Chondrocyte (in vitro differentiated cells): ENCODE measurements around the gene FOSB. TPM values are rescaled to one million over a fixed set of nuclear protein-coding genes. Genes with fewer than 3 reads are reported as not detected.

ENCODE experiments used
- DNase-seq: peaks from one replicate; pipeline ENCODE4 v3.0.0; 2021; ENCODE audit warnings: mixed read lengths, low spot score
- H3K27ac Mint-ChIP-seq: one replicate; pipeline ENCODE4 v1.8.0; 2021; ENCODE audit warnings: mild to moderate bottlenecking, moderate library complexity, mixed read lengths; ENCODE audit not compliant: unreplicated experiment
- H3K27me3 Mint-ChIP-seq: 2 replicates; pipeline ENCODE4 v1.8.0; 2021; ENCODE audit warnings: low read depth, mixed read lengths
- H3K36me3 Mint-ChIP-seq: 2 replicates; pipeline ENCODE4 v1.8.0; 2021; ENCODE audit warnings: low read depth, mixed read lengths
- H3K4me1 Mint-ChIP-seq: 2 replicates; pipeline ENCODE4 v1.8.0; 2021; ENCODE audit warnings: low read depth, mild to moderate bottlenecking, mixed read lengths
- H3K4me3 Mint-ChIP-seq: one replicate; pipeline ENCODE4 v1.8.0; 2021; ENCODE audit warnings: mild to moderate bottlenecking, moderate library complexity, mixed read lengths; ENCODE audit not compliant: unreplicated experiment
- H3K9me3 Mint-ChIP-seq: 2 replicates; pipeline ENCODE4 v1.8.0; 2021; ENCODE audit warnings: low read depth, mixed read lengths
- CTCF ChIP-seq: fragments of 200-600 bp; sonication (generic); IDR thresholded peaks from 2 replicates; pipeline ENCODE4 v1.5.0; 2021; ENCODE audit warnings: antibody characterized with exemption, mild to moderate bottlenecking, moderate library complexity
- total RNA-seq: library from RNA; stranded (reverse); gene quantifications from 3 replicates; pipeline ENCODE4 v1.2.1, GENCODE V29; 2021

FOSB gene
- total RNA-seq, 1 donor from 2014 or later: 43.8 TPM

DNA sequence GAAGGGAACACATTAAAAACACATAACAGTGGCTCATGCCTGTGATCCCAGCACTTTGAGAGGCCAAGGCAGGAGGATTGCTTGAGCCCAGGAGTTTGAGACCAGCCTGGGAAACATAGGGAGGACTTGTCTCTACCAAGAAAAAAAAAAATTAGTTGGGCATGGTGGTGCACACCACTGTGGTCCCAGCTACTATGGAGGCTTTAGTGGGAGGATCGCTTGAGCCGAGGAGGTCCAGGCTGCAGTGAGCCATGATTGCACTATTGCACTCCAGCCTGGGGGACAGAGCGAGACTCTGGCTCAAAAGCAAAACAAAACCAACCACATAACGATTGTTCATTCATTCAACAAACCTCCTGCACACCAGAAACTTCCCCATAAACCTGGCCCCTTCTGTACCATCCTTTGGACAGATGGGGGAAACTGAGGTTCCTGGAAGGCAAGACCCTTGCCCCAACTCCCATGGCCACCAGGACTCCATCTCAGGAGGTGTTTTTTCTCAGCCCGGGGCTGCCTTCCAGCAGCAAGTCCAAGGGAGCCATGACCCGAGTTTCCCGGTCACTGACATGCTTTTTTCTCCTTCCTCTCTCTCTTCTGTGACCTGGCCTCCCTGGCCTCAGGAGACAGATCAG, 4.3 kb downstream of the FOSB start:
- H3K27ac Mint-ChIP-seq: peak overlapping the region; percentile 32
- H3K4me1 Mint-ChIP-seq: peaks cover 29% of the 10 kb centered on the region
- H3K9me3 Mint-ChIP-seq: no peaks in the 10 kb centered on the region
- no peak for TF ChIP-seq CTCF
- no peaks in the 10 kb centered on the region for H3K27me3 Mint-ChIP-seq
- no peak for DNase-seq
- H3K4me3 Mint-ChIP-seq: no peak overlapping the region
- peaks cover 8% of the 10 kb centered on the region for H3K36me3 Mint-ChIP-seq

DNA sequence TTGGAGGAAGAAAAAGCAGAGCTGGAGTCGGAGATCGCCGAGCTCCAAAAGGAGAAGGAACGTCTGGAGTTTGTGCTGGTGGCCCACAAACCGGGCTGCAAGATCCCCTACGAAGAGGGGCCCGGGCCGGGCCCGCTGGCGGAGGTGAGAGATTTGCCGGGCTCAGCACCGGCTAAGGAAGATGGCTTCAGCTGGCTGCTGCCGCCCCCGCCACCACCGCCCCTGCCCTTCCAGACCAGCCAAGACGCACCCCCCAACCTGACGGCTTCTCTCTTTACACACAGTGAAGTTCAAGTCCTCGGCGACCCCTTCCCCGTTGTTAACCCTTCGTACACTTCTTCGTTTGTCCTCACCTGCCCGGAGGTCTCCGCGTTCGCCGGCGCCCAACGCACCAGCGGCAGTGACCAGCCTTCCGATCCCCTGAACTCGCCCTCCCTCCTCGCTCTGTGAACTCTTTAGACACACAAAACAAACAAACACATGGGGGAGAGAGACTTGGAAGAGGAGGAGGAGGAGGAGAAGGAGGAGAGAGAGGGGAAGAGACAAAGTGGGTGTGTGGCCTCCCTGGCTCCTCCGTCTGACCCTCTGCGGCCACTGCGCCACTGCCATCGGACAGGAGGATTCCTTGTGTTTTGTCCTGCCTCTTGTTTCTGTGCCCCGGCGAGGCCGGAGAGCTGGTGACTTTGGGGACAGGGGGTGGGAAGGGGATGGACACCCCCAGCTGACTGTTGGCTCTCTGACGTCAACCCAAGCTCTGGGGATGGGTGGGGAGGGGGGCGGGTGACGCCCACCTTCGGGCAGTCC, 5.0 kb downstream of the FOSB start:
- Mint-ChIP-seq H3K4me1 (peaks cover 30% of the 10 kb centered on the region), H3K27ac (peak overlapping the region; percentile 24), H3K9me3 (no peaks in the 10 kb centered on the region), H3K4me3 (no peak overlapping the region), H3K36me3 (peaks cover 8% of the 10 kb centered on the region), H3K27me3 (no peaks in the 10 kb centered on the region)
- TF ChIP-seq CTCF: no peak
- no peak for DNase-seq

DNA sequence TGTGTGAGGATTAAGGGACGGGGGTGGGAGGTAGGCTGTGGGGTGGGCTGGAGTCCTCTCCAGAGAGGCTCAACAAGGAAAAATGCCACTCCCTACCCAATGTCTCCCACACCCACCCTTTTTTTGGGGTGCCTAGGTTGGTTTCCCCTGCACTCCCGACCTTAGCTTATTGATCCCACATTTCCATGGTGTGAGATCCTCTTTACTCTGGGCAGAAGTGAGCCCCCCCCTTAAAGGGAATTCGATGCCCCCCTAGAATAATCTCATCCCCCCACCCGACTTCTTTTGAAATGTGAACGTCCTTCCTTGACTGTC, 5.5 kb downstream of the FOSB start:
- no peaks in the 10 kb centered on the region for H3K27me3 Mint-ChIP-seq
- H3K9me3 Mint-ChIP-seq: no peaks in the 10 kb centered on the region
- no peak overlapping the region for H3K27ac Mint-ChIP-seq
- peaks cover 30% of the 10 kb centered on the region for H3K4me1 Mint-ChIP-seq
- H3K4me3 Mint-ChIP-seq: no peak overlapping the region
- no peak for DNase-seq
- peaks cover 8% of the 10 kb centered on the region for H3K36me3 Mint-ChIP-seq
- no peak for TF ChIP-seq CTCF

GRCh38 chr19:45473682-45474605, 6.1 kb downstream of the FOSB start:
- Mint-ChIP-seq H3K36me3 (peaks cover 8% of the 10 kb centered on the region), H3K27me3 (no peaks in the 10 kb centered on the region), H3K27ac (peak overlapping the region; percentile 36), H3K4me1 (peaks cover 30% of the 10 kb centered on the region), H3K4me3 (no peak overlapping the region), H3K9me3 (no peaks in the 10 kb centered on the region)
- no peak for DNase-seq
- no peak for TF ChIP-seq CTCF
